ENCODE measurements around the gene ZNF469. TPM values are rescaled to one million over a fixed set of nuclear protein-coding genes. Genes with fewer than 3 reads are reported as not detected.

The ZNF469 gene
- total and polyA plus RNA-seq, 4 experiments from 2014 or later: 0.01 to 0.64 (median 0.61) TPM; not detected in 1

DNA sequence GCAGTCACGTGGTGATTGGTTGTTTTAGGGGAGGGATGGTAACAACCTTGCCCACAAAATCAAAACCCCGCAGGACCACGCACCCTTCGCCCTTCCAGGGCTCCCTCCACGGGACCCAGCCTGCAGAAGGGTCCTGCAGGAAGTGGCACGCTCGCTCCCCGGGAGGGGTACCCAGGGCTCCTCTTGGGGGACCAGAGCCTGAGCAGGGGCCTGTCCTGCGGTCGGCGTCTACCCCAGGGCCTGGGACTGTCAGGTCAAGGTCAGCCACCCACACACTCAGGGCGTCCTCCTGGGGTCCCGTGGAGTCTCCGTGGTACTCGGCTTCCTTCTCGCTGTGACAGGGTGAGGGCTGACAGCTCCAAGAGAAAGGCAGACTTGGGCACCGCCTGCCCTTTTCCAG lies 33.9 kb downstream of the ZNF469 start:
- H3K4me1 ChIP-seq (ENCODE audit: insufficient read depth, low read length): no peaks in the 10 kb centered on the region
- no peaks in the 10 kb centered on the region for H3K27me3 ChIP-seq (ENCODE audit: insufficient read depth, low read length)
- ChIA-PET CTCF (ENCODE audit: partially characterized antibody) (no interaction called here), POLR2A (ENCODE audit: partially characterized antibody) (no interaction called here)
- intact Hi-C loops (cut with micrococcal nuclease): no loop called here
- Mint-ChIP-seq H3K4me1 (no peaks in the 10 kb centered on the region), H3K4me3 (no peak overlapping the region), H3K9me3 (no peaks in the 10 kb centered on the region), H3K36me3 (no peaks in the 10 kb centered on the region), H3K27ac (no peak overlapping the region), H3K27me3 (peaks cover 0 to 4% of the 10 kb centered on the region in 2 donors)
- no peaks in the 10 kb centered on the region for H3K36me3 ChIP-seq (ENCODE audit: insufficient read depth, low read length)
- H3K27ac ChIP-seq (ENCODE audit: low read depth, low read length): no peak overlapping the region
- H3K4me3 ChIP-seq (ENCODE audit: low read length in 2 of 2): no peak overlapping the region
- no peaks in the 10 kb centered on the region for H3K9me3 ChIP-seq (ENCODE audit: control insufficient read depth in 1 of 2, low read length in 2 of 2)
- no peak for DNase-seq

GRCh38 chr16:88417684-88418476 lies 35.1 kb downstream of the ZNF469 start:
- ChIA-PET POLR2A (ENCODE audit: partially characterized antibody) (no interaction called here), CTCF (ENCODE audit: partially characterized antibody) (no interaction called here)
- no peak overlapping the region for H3K27ac ChIP-seq (ENCODE audit: low read depth, low read length)
- H3K4me3 ChIP-seq (ENCODE audit: low read length in 2 of 2): no peak overlapping the region
- H3K27ac Mint-ChIP-seq: no peak overlapping the region
- H3K36me3 ChIP-seq (ENCODE audit: insufficient read depth, low read length): no peaks in the 10 kb centered on the region
- no peaks in the 10 kb centered on the region for H3K27me3 ChIP-seq (ENCODE audit: insufficient read depth, low read length)
- no peaks in the 10 kb centered on the region for H3K4me1 Mint-ChIP-seq
- peak in 1 of 5 donors; percentile 36 for DNase-seq
- no peaks in the 10 kb centered on the region for H3K9me3 ChIP-seq (ENCODE audit: control insufficient read depth in 1 of 2, low read length in 2 of 2)
- H3K9me3 Mint-ChIP-seq: no peaks in the 10 kb centered on the region
- intact Hi-C loops (cut with micrococcal nuclease): no loop called here
- H3K4me1 ChIP-seq (ENCODE audit: insufficient read depth, low read length): no peaks in the 10 kb centered on the region
- H3K27me3 Mint-ChIP-seq: peaks cover 0 to 4% of the 10 kb centered on the region in 2 donors
- no peaks in the 10 kb centered on the region for H3K36me3 Mint-ChIP-seq
- no peak overlapping the region for H3K4me3 Mint-ChIP-seq

DNA sequence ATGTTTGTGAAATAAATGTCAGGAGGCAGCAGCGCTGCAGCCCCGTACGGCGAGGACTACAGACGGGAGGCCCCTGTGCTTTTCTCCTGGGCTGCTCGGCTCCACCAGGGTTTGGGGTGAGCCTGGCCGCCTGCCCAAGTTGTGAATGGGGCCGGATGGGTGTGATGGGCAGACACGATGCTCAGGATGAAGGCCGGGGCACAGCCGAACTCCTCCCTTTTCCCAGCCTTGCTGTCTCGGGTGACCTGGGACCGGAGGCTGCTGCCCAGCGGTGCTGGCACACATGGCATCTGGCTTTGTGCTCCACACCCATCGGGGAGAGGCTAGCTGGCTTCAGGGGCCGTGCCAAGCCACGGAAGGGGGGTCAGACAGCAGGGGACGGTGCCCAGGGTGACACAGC lies 36.1 kb downstream of the ZNF469 start:
- no peaks in the 10 kb centered on the region for H3K4me1 Mint-ChIP-seq
- POLR2A ChIA-PET (ENCODE audit: partially characterized antibody): no interaction called here
- CTCF ChIA-PET (ENCODE audit: partially characterized antibody): no interaction called here
- Histone ChIP-seq H3K9me3 (ENCODE audit: control insufficient read depth in 1 of 2, low read length in 2 of 2) (no peaks in the 10 kb centered on the region), H3K4me3 (ENCODE audit: low read length in 2 of 2) (no peak overlapping the region), H3K36me3 (ENCODE audit: insufficient read depth, low read length) (no peaks in the 10 kb centered on the region), H3K4me1 (ENCODE audit: insufficient read depth, low read length) (no peaks in the 10 kb centered on the region), H3K27me3 (ENCODE audit: insufficient read depth, low read length) (no peaks in the 10 kb centered on the region), H3K27ac (ENCODE audit: low read depth, low read length) (no peak overlapping the region)
- H3K4me3 Mint-ChIP-seq: no peak overlapping the region
- peaks cover 0 to 4% of the 10 kb centered on the region in 2 donors for H3K27me3 Mint-ChIP-seq
- intact Hi-C loops (cut with micrococcal nuclease): no loop called here
- H3K27ac Mint-ChIP-seq: no peak overlapping the region
- H3K36me3 Mint-ChIP-seq: no peaks in the 10 kb centered on the region
- H3K9me3 Mint-ChIP-seq: no peaks in the 10 kb centered on the region
- DNase-seq: peak in 1 of 5 donors; percentile 23

- no peaks in the 10 kb centered on the region for H3K4me1 ChIP-seq (ENCODE audit: insufficient read depth, low read length)
- peaks cover 0 to 1% (median 0%) of the 10 kb centered on the region in 4 donors for H3K4me1 Mint-ChIP-seq
- no peak overlapping the region for H3K4me3 ChIP-seq (ENCODE audit: low read length in 2 of 2)
- intact Hi-C loops (cut with micrococcal nuclease): no loop called here
- POLR2A ChIA-PET (ENCODE audit: partially characterized antibody): no interaction called here
- H3K27ac Mint-ChIP-seq: no peak overlapping the region
- H3K4me3 Mint-ChIP-seq: no peak overlapping the region
- H3K9me3 ChIP-seq (ENCODE audit: control insufficient read depth in 1 of 2, low read length in 2 of 2): no peaks in the 10 kb centered on the region
- no peaks in the 10 kb centered on the region for H3K27me3 ChIP-seq (ENCODE audit: insufficient read depth, low read length)
- CTCF ChIA-PET (ENCODE audit: partially characterized antibody): no interaction called here
- no peaks in the 10 kb centered on the region for H3K36me3 ChIP-seq (ENCODE audit: insufficient read depth, low read length)
- H3K27me3 Mint-ChIP-seq: peaks cover 0 to 4% of the 10 kb centered on the region in 2 donors
- H3K36me3 Mint-ChIP-seq: no peaks in the 10 kb centered on the region
- peak in 1 of 5 donors; percentile 24 for DNase-seq
- H3K27ac ChIP-seq (ENCODE audit: low read depth, low read length): no peak overlapping the region
- H3K9me3 Mint-ChIP-seq: no peaks in the 10 kb centered on the region
Measured at GRCh38 chr16:88419790-88420189, 37.0 kb downstream of the ZNF469 start.

DNA sequence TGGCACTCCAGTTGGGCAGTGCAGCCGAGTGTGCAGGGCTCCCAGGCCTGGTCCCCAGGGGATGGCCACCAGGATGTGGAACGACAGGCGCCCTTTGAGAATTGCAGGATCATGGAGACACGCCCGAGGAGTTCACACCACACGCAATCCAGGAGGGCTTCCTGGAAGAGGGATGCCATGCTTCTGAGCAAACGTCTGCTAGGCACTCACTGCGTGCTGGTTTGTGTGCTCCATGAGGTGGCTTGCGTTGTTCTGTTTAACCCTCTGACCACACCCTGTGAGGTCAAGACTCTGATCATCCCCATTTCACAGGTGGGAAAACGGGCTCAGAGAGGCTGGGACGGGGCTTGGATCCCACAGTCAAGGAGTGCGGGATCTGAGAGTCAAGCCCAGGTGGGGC lies 37.7 kb downstream of the ZNF469 start:
- no peak overlapping the region for H3K4me3 Mint-ChIP-seq
- no peak for DNase-seq

DNA sequence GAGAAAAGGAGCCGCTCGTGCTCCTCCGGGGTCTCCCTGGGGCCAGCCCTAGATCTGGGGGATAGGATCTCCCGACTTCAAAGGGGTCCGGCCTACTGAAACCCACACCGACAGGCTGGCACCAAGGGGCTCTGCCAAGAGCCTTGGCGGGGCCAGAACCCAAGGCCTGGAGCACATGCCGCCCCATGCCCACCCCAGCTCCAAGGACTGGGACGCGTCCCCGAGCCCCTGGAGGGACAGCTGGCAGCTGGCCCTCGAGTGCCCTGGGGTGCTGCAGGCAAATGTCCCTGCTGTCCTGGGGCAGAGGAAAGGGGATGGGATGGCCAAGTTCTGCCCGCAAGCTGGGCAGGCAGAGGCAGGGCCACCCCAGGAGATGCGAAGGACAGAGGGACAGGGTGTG lies 38.5 kb downstream of the ZNF469 start:
- Histone ChIP-seq H3K36me3 (ENCODE audit: insufficient read depth, low read length) (no peaks in the 10 kb centered on the region), H3K4me1 (ENCODE audit: insufficient read depth, low read length) (no peaks in the 10 kb centered on the region), H3K9me3 (ENCODE audit: control insufficient read depth in 1 of 2, low read length in 2 of 2) (no peaks in the 10 kb centered on the region), H3K27me3 (ENCODE audit: insufficient read depth, low read length) (no peaks in the 10 kb centered on the region), H3K4me3 (ENCODE audit: low read length in 2 of 2) (no peak overlapping the region), H3K27ac (ENCODE audit: low read depth, low read length) (no peak overlapping the region)
- no peak overlapping the region for H3K27ac Mint-ChIP-seq
- peaks cover 0 to 1% (median 0%) of the 10 kb centered on the region in 4 donors for H3K4me1 Mint-ChIP-seq
- no peaks in the 10 kb centered on the region for H3K9me3 Mint-ChIP-seq
- peaks cover 0 to 4% of the 10 kb centered on the region in 2 donors for H3K27me3 Mint-ChIP-seq
- intact Hi-C loops (cut with micrococcal nuclease): no loop called here
- ChIA-PET POLR2A (ENCODE audit: partially characterized antibody) (no interaction called here), CTCF (ENCODE audit: partially characterized antibody) (no interaction called here)
- no peak overlapping the region for H3K4me3 Mint-ChIP-seq
- no peak for DNase-seq
- H3K36me3 Mint-ChIP-seq: no peaks in the 10 kb centered on the region

More for the DNA sequence above, 37.7 kb downstream of the ZNF469 start:
- H3K4me3 ChIP-seq (ENCODE audit: low read length in 2 of 2): no peak overlapping the region
- no peaks in the 10 kb centered on the region for H3K27me3 ChIP-seq (ENCODE audit: insufficient read depth, low read length)
- no peaks in the 10 kb centered on the region for H3K4me1 ChIP-seq (ENCODE audit: insufficient read depth, low read length)
- no peak overlapping the region for H3K27ac ChIP-seq (ENCODE audit: low read depth, low read length)
- H3K36me3 ChIP-seq (ENCODE audit: insufficient read depth, low read length): no peaks in the 10 kb centered on the region
- ChIA-PET CTCF (ENCODE audit: partially characterized antibody) (no interaction called here), POLR2A (ENCODE audit: partially characterized antibody) (no interaction called here)
- intact Hi-C loops (cut with micrococcal nuclease): no loop called here
- Mint-ChIP-seq H3K4me1 (peaks cover 0 to 1% (median 0%) of the 10 kb centered on the region in 4 donors), H3K9me3 (no peaks in the 10 kb centered on the region), H3K36me3 (no peaks in the 10 kb centered on the region), H3K27me3 (peaks cover 0 to 4% of the 10 kb centered on the region in 2 donors), H3K27ac (no peak overlapping the region)
- H3K9me3 ChIP-seq (ENCODE audit: control insufficient read depth in 1 of 2, low read length in 2 of 2): no peaks in the 10 kb centered on the region

- no peak overlapping the region for H3K27ac Mint-ChIP-seq
- no peak overlapping the region for H3K4me3 ChIP-seq (ENCODE audit: low read length in 2 of 2)
Measured at GRCh38 chr16:88421871-88422433, 39.2 kb downstream of the ZNF469 start.

More at GRCh38 chr16:88421871-88422433, 39.2 kb downstream of the ZNF469 start:
- no peaks in the 10 kb centered on the region for H3K9me3 ChIP-seq (ENCODE audit: control insufficient read depth in 1 of 2, low read length in 2 of 2)
- no peak overlapping the region for H3K27ac ChIP-seq (ENCODE audit: low read depth, low read length)
- no peaks in the 10 kb centered on the region for H3K4me1 ChIP-seq (ENCODE audit: insufficient read depth, low read length)
- no peaks in the 10 kb centered on the region for H3K9me3 Mint-ChIP-seq
- no peak for DNase-seq
- POLR2A ChIA-PET (ENCODE audit: partially characterized antibody): no interaction called here
- no peaks in the 10 kb centered on the region for H3K36me3 Mint-ChIP-seq
- intact Hi-C loops (cut with micrococcal nuclease): no loop called here
- no peaks in the 10 kb centered on the region for H3K27me3 ChIP-seq (ENCODE audit: insufficient read depth, low read length)
- CTCF ChIA-PET (ENCODE audit: partially characterized antibody): no interaction called here
- no peak overlapping the region for H3K4me3 Mint-ChIP-seq
- no peaks in the 10 kb centered on the region for H3K36me3 ChIP-seq (ENCODE audit: insufficient read depth, low read length)
- H3K27me3 Mint-ChIP-seq: peaks cover 0 to 4% of the 10 kb centered on the region in 2 donors
- H3K4me1 Mint-ChIP-seq: peaks cover 0 to 1% (median 0%) of the 10 kb centered on the region in 4 donors
